ENCODE results near the gene SP100. TPM values are rescaled to one million over a fixed set of nuclear protein-coding genes. Genes with fewer than 3 reads are reported as not detected.

The SP100 gene
- 68.8 and 153 TPM in 2 replicates for total RNA-seq (ENCODE audit: low replicate concordance)

DNA sequence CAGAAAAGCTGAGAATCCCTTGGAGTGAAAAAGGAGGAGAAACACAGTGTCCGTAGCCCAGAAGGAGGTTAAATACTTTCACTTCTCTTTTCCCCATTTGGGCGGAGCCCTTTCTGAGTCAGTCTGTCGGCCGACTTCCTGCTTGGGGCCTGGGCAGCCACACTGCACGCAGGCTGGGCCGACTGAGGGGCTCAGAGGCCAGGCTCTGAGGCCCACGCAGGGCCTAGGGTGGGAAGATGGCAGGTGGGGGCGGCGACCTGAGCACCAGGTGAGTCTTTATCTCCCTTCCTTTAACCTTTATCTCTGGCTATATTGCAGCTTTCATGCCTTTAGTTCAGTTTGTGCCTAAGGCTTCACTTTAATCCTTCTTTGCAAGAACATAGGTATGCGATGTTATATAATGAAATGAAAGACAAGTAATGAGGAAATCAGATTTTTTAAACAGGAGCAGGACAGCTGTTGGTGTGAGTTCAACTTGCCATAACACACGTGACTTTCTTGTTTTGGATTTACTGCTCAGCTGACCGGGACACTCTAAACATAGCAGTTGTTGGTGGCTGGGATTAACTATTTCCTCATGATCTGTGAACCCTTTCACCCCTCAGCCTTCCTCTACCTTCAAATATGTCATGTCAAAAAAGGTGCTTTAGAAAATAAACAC is at the start of gene SP100:
TSS of gene SP100 (plus strand) at position 141 of the 661 bp plus-strand sequence. CDS start at position 237, 96 bp downstream.

Other genes with a start within 250 kb of the SP100 start
- 6.6 and 6.7 TPM in 2 replicates for gene SP110, start 196.2 kb upstream of the SP100 start, total RNA-seq (ENCODE audit: low replicate concordance)
- gene SP140, start 190.5 kb upstream of the SP100 start, total RNA-seq (ENCODE audit: low replicate concordance) = 0.53 TPM in 1 of 2 replicates, not detected in the other
- gene SP140L, start 89.0 kb upstream of the SP100 start, total RNA-seq (ENCODE audit: low replicate concordance) = 5.4 and 7.3 TPM in 2 replicates

Measured in smooth muscle cell of the coronary artery (primary cell).